Medulla oblongata (tissue), 1 donor: ENCODE measurements around the gene SNCB.
"Not testable (repeated sequence)": the region's sequence is repeated elsewhere in the genome, so short reads cannot be mapped to it uniquely, and the experiment has no call there.

Source experiments
- DNase-seq: peaks from one replicate; pipeline ENCODE4 v3.0.0-alpha.2; 2015; ENCODE audit errors: extremely low spot score

The SNCB gene

GRCh38 chr5:176597417-176598389 lies 32.6 kb downstream of the SNCB start:
- DNase-seq: no peak

- DNase-seq: no peak
These were observed 33.5 kb downstream of the SNCB start for GRCh38 chr5:176596689-176597416.

DNA sequence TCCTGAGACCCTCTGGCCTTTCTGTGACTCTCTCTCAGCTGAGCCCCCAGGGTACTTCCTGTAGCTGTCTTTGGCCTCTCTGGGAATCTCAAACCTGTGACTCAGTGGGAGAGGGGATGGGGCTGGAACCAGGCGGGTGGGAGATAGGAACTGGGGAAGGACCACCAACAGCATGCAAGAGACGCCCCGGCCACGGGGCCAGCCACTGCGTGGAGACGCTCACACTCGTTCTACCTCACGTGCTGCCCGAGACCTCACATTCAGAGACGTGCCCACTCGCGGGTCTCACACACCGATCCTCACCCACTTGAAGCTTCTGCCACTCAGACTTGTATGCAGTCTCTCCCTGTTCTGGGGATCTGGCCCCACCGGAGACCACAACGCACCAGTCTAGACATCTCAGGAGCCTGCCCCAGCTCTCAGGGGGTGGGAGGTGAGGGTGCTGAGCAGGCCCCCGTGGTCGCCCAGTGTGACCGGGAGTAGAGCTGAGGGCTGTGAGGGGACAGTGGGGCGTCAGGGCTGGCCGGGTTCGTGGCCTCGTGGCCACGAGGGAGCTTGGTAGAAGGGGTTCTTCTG lies 34.2 kb downstream of the SNCB start:
- DNase-seq: no peak

DNA sequence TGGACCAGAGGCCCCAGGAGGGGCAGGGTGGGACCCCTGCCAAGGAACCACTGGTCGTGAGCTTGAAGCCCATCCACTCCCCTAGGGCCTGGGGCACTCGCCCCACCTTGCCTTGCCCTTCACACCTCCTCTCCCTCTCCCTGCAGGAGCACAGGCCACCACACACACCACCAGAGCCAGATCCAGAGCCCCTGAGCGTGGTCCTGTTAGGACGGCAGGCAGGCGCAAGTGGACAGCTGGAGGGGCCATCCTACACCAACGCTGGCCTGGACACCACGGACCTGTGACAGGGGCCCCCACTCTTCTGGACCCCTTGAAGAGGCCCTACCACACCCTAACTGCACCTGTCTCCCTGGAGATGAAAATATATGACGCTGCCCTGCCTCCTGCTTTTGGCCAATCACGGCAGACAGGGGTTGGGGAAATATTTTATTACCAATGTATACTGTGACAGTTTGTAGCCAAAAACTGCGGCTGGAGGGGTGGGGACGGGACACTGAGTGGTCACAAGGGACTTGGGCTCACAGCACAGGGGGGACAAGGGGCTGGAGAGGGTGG lies 34.9 kb downstream of the SNCB start:
- no peak for DNase-seq

DNA sequence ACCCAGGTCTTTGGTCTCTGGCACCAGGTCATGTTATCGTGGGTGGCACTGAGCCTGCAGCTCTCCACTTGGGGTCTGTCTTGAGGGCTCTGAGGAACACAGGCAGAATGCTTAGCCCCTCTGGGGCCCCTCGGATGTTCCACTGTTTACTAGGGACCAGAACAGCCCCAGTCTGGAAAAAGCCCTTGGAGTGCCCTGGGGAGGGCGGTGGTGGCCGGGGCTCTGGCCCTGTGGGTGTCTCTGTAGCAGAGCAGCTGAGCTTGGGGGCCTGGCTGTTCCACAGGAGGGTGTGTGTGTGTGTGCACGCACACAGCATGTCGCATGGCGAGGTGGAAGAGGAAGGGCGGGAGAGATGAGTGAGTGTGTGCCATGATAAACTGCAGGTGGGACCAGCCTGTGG lies 35.8 kb downstream of the SNCB start:
- no peak for DNase-seq

- DNase-seq: no peak
These were observed 37.0 kb downstream of the SNCB start for GRCh38 chr5:176593273-176593869.

GRCh38 chr5:176592573-176592972 lies 37.8 kb downstream of the SNCB start:
- no peak for DNase-seq

DNA sequence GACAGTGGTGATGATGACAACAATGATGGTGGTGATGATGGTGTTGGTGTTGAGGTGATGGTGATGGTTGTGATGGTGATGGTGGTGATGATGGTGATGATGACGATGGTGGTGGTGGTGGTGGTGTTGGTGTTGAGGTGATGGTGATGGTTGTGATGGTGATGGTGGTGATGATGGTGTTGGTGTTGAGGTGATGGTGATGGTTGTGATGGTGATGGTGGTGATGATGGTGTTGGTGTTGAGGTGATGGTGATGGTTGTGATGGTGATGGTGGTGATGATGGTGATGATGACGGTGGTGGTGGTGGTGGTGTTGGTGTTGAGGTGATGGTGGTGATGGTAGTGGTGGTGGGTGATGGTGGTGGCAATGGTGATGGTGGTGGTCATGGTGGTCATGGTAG lies 38.7 kb downstream of the SNCB start:
- not testable (repeated sequence) for DNase-seq

GRCh38 chr5:176590035-176590717 lies 40.2 kb downstream of the SNCB start:
- DNase-seq: no peak

DNA sequence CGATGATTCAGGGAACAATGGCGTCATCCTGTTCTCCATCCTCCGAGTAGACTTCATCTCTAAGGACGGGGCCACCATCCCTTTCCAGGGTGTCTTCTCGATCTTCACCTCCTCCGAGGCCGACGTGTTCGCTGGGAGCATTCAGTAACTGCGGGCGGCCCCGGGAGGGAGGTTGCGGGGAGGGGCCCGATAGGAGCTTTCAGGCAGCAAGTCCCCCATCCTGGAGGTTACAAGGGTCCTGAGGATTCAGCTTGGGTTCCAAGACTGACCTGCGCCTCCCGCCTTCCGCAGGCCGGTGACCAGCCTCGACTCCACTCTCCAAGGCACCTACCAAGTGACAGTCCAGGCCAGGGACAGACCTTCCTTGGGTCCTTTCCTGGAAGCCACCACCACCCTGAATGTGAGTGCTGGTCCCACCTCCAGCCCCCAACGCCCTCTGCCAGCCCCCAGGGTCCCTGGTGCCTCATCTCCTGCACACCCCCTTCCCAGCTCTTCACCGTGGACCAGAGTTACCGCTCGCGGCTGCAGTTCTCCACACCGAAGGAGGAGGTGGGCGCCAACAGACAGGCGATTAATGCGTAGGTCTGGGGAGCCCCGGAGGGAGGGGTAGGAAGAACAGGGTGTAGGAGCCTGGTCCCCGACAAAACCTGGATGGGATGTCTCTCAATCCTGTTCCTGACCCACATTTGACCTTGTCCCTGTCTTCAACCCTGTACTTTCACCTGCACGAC lies 41.1 kb downstream of the SNCB start:
- DNase-seq: no peak

DNA sequence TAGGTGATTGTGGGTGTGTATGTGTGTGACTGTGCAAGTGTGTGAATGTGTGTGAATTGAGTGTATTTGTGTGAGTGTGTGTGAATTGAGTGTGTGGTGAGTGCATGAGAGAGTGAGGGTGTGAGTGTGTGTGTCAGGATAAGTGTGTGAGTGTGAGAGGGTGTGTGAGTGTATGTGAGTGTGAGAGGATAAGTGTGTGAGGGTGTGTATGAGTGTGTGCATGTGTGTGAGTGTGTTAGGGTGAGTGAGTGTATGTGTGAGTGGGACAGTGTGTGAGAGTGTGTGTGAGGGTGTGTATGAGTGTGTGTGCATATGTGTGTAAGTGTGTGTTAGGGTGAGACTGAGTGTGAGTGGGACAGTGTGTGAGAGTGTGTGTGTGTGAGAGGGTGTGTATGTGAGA lies 42.0 kb downstream of the SNCB start:
- no peak for DNase-seq

DNA sequence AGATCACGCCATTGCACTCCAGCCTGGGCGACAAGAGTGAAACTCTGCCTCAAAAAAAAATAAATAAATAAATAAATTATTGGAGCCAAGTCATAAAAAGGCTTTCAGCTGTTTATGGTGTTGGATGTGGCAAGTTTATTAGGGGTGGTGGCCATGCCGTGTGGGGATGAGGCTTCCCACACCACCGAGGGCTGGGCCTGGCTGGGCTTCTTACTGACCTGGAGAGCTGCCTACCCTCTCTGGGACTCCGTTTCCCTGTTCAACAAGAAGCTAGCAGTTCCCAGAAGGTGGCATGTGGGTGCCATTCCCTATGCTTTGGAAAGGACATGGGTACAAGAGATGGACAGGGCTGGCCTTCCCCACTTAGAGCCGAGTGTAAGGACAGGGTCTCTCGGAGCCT lies 42.9 kb downstream of the SNCB start:
- no peak for DNase-seq

- no peak for DNase-seq
These were observed 47.3 kb downstream of the SNCB start for GRCh38 chr5:176583076-176583475.

GRCh38 chr5:176581361-176581760 lies 49.0 kb downstream of the SNCB start:
- no peak for DNase-seq

DNA sequence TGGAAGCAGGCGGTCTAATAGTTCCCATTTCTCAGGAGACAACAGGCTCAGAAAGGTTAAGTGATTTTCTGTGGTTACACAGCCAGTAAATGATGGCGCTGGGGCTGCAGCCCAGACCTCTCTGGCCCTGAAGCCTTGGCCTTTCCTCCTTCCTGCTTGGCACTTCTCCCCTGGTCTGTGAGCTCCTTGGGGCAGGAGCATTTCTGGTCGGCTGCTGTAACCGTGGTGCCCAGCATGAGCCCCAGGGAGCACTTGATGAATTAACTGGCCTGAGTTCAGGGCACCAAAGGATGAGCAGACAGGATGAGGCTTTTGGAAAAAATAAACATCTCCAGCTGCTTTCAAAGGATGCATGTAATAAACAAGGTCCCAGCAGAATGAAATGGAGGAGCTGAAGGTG lies 51.0 kb downstream of the SNCB start:
- peak; percentile 11 for DNase-seq

GRCh38 chr5:176578391-176578808 lies 51.9 kb downstream of the SNCB start:
- no peak for DNase-seq

DNA sequence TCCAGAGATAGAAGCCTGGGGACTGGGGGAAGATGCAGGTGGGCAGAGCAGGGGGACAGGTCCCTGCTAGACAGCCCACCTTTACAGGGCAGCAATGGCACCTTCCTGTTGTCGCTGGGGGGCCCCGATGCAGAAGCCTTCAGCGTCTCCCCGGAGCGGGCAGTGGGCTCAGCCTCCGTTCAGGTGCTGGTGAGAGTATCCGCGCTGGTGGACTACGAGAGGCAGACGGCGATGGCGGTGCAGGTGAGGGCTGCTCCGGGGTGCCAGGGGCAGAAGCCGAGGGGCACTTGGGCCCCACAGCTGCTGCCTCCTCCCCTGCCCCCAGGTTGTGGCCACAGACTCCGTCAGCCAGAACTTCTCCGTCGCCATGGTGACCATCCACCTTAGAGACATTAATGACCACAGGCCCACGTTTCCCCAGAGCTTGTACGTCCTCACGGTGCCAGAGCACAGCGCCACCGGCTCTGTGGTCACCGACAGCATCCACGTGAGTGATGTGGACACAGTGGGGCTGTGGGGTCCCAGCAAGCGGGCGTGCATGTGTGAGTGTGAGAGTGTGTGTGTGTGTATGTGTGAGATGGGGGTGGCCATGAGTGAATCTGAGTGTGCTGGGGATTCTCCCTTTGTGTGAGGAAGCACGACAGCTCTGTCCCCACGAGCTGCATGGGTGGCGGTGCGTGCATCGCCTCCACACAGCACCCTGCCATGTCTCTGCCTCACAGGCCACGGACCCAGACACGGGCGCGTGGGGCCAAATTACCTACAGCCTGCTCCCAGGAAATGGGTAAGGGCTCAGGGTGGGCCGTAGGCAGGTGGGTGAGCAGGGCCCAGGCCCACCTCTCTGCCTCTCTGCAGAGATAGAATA lies 52.8 kb downstream of the SNCB start:
- no peak for DNase-seq

DNA sequence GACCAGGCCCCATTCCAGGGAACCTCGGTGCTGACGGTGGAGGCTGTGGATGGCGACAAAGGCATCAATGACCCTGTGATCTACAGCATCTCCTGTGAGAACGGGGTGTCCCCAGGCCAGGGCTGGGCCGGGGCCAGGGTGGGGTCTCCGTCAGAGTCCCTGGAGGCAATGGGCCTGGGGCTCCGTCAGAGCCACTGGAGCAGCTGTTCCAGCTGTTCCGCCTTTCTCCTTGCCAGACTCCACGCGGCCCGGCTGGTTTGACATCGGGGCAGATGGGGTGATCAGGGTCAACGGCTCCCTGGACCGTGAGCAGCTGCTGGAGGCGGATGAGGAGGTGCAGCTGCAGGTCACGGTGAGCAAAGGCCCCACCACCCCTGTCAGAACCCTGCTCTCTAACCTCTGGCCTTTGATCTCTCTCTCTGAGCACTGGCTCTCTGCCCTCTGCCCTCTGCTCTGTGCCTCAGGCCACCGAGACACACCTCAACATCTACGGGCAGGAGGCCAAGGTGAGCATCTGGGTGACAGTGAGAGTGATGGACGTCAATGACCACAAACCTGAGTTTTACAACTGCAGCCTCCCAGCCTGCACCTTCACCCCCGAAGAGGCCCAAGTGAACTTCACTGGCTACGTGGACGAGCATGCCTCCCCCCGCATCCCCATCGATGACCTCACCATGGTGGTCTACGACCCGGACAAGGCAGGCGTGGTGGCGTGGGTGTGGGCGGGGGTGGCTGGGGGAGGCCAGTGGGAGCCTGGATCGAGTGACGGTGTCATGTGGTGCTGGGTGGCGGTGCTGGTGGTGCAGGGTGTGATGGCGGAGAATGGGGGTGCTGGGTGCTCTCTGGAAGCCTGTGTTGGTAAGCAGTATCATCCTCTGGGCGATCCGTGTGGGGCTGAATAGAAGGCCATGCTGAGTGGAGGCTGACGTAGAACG lies 54.6 kb downstream of the SNCB start:
- no peak for DNase-seq
